GM12878 (cell line): Measurements from ENCODE around the gene ARHGAP40. TPM values are rescaled to one million over a fixed set of nuclear protein-coding genes. Genes with fewer than 3 reads are reported as not detected.

Source experiments
- ATAC-seq: fragments of 200-7000 bp; cut with Tn5 transposase; 3 replicates; pipeline ENCODE4 v1.9.1; 2020; ENCODE audit warnings: mild to moderate bottlenecking, moderate library complexity
- BruUV-seq: library from RNA; stranded (reverse); fragments of 400-500 nt; replicated peaks from 2 replicates; lab custom pipeline; 2021; lab: Mats Ljungman, UMichigan
- CTCF ChIA-PET: fragments of 300-600 bp; sonication (Branson Sonifier 250); formaldehyde crosslinking; extraction: SDS; loops from one replicate; lab custom pipeline; 2021; ENCODE audit warnings: inconsistent platforms; lab: Yijun Ruan, JAX
- POLR2A ChIA-PET: fragments of 350-600 bp; formaldehyde crosslinking; extraction: SDS; loops from one replicate; lab custom pipeline; 2021; ENCODE audit warnings: inconsistent platforms; lab: Charles Lee
- RAD21 ChIA-PET: fragments of 300-600 bp; sonication (Branson Sonifier 250); formaldehyde crosslinking; loops from one replicate; lab custom pipeline; 2023; ENCODE audit warnings: antibody characterized with exemption; ENCODE audit not compliant: unreplicated experiment; lab: Charles Lee
- SMC1A ChIA-PET: fragments of 300-600 bp; sonication (Branson Sonifier 250); formaldehyde crosslinking; loops from one replicate; lab custom pipeline; 2023; ENCODE audit not compliant: unreplicated experiment, uncharacterized antibody; lab: Charles Lee
- DNase-seq: peaks from one replicate; pipeline ENCODE4 v3.0.0-alpha.2; 2011; ENCODE audit warnings: low read depth, low spot score
- FAIRE-seq: peaks from 3 replicates; lab custom pipeline; 2011; peaks lifted over from hg19 to GRCh38; lab: Jason Lieb, UNC
- H2AFZ ChIP-seq: 2 replicates; pipeline ENCODE4 v1.6.0; 2011; ENCODE audit warnings: low read depth, low read length, control low read depth; ENCODE audit not compliant: control insufficient read depth
- H3K27ac ChIP-seq: 2 replicates; pipeline ENCODE4 v1.5.1; 2011; ENCODE audit warnings: control low read depth; ENCODE audit not compliant: control insufficient read depth, insufficient read depth
- H3K27me3 ChIP-seq, 2 experiments: replicated peaks in 1 of 2; 2 replicates each; pipeline versions ENCODE4 v1.6.0 to v1.6.1; 2011; ENCODE audit warnings: low read length in 1 of 2; ENCODE audit not compliant: control insufficient read depth in 2 of 2, insufficient read depth in 2 of 2
- H3K36me3 ChIP-seq, 2 experiments: 2 replicates each; pipeline ENCODE4 v1.5.1; 2011; ENCODE audit warnings: low read length in 1 of 2; ENCODE audit not compliant: control insufficient read depth in 2 of 2, insufficient read depth in 2 of 2
- H3K4me1 ChIP-seq: 2 replicates; pipeline ENCODE4 v1.6.1; 2011; ENCODE audit warnings: mild to moderate bottlenecking, low read length, moderate library complexity, mixed read lengths; ENCODE audit not compliant: control insufficient read depth, insufficient read depth
- H3K4me2 ChIP-seq: 2 replicates; pipeline ENCODE4 v1.6.0; 2011; ENCODE audit warnings: control low read depth; ENCODE audit not compliant: control insufficient read depth, insufficient read depth
- H3K4me3 ChIP-seq: fragments of 200-600 bp; sonication (generic); 2 replicates; pipeline ENCODE4 v1.5.1; 2016
- H3K79me2 ChIP-seq: 2 replicates; pipeline ENCODE4 v1.6.0; 2011; ENCODE audit warnings: low read length; ENCODE audit not compliant: control insufficient read depth, insufficient read depth
- H3K9ac ChIP-seq: 2 replicates; pipeline ENCODE4 v1.8.0; 2011; ENCODE audit warnings: low read length, control low read depth, mixed read lengths; ENCODE audit not compliant: control insufficient read depth, insufficient read depth
- H3K9me3 ChIP-seq: replicated peaks from 3 replicates; pipeline ENCODE4 v1.5.1; 2011; ENCODE audit warnings: mild to moderate bottlenecking, low read length; ENCODE audit not compliant: control insufficient read depth, insufficient read depth
- H4K20me1 ChIP-seq: 2 replicates; pipeline ENCODE4 v1.6.0; 2011; ENCODE audit not compliant: control insufficient read depth, insufficient read depth
- BHLHE40 ChIP-seq, 2 experiments: fragments of 450-650 bp in 1 of 2; IDR thresholded peaks; 2 replicates each; pipeline ENCODE4 v1.6.1; 2011 to 2017; ENCODE audit warnings: low read depth in 2 of 2, borderline replicate concordance in 1 of 2, improper control_type of control experiment in 1 of 2, low read length in 1 of 2, mild to moderate bottlenecking in 1 of 2
- KDM1A ChIP-seq: fragments of 200-600 bp; sonication (generic); IDR thresholded peaks from 2 replicates; pipeline ENCODE4 v1.6.1; 2016; ENCODE audit warnings: borderline replicate concordance
- SMARCA5 ChIP-seq: fragments of 450-650 bp; IDR thresholded peaks from 2 replicates; pipeline ENCODE4 v1.6.1; 2017; ENCODE audit warnings: mild to moderate bottlenecking
- TARDBP ChIP-seq: IDR thresholded peaks from 2 replicates; pipeline ENCODE4 v1.6.1; 2016; ENCODE audit warnings: borderline replicate concordance
- TCF7 ChIP-seq: IDR thresholded peaks from 2 replicates; pipeline ENCODE4 v1.6.1; 2014; ENCODE audit warnings: antibody characterized with exemption, borderline replicate concordance
- WRNIP1 ChIP-seq: IDR thresholded peaks from 2 replicates; pipeline ENCODE4 v1.6.1; 2011; ENCODE audit warnings: low read depth, low read length, improper control_type of control experiment, borderline replicate concordance
- ZBTB33 ChIP-seq: fragments of 450-650 bp; IDR thresholded peaks from 2 replicates; pipeline ENCODE4 v1.6.1; 2017; ENCODE audit warnings: mild to moderate bottlenecking
- ZNF274 ChIP-seq: IDR thresholded peaks from one replicate; pipeline ENCODE4 v1.8.0; 2011; ENCODE audit not compliant: insufficient read length, insufficient read depth
- WGBS: methylation state at CpG from one replicate; pipeline ENCODE4 v1.1.6; 2016; ENCODE audit warnings: low lambda C conversion rate; ENCODE audit not compliant: insufficient replicate concordance, insufficient coverage; ENCODE audit errors: missing lambda C conversion rate; 5-methylcytosine and 5-hydroxymethylcytosine counted together
- in situ Hi-C: fragments of 300-500 bp; cut with MboI; formaldehyde crosslinking; loops from 9 replicates; pipeline ENCODE4 v1.14.3; 2018; ENCODE audit warnings: mixed read lengths
- intact Hi-C: fragments of 100-400 bp; cut with micrococcal nuclease; formaldehyde crosslinking; loops from one replicate; pipeline ENCODE4 v1.14.2; 2022; ENCODE audit not compliant: unreplicated experiment
- polyA plus RNA-seq, 11 experiments: library from polyadenylated mRNA; depleted of rRNA in 4 of 11; unstranded in 6 of 11; stranded (reverse) in 5 of 11; fragments of >200 nt; fragmentation: Nextera tagmentation in 4 of 11; fragmentation: Illumina TruSeq in 1 of 11; extraction: Ambion mirVana in 4 of 11; extraction: Trizol in 1 of 11; gene quantifications; 1 replicate in 1 of 11; 2 replicates in 10 of 11; pipeline versions ENCODE4 v1.2.1 to v1.2.3, GENCODE V29; 2011 to 2016; ENCODE audit warnings: inconsistent platforms in 2 of 11, missing spikeins in 2 of 11, low read depth in 1 of 11
- total RNA-seq, 4 experiments: library from RNA; depleted of rRNA in 3 of 4; stranded (reverse); fragments of >200 nt in 3 of 4; fragmentation: Illumina TruSeq in 1 of 4; extraction: Trizol in 1 of 4; gene quantifications; 2 replicates each; pipeline versions ENCODE4 v1.2.1 to v1.2.3, GENCODE V29; 2013 to 2021
- TF ChIP-seq, protein P1 (sequence below): fragments of 450-650 bp; IDR thresholded peaks from 2 replicates; pipeline ENCODE4 v1.6.1; 2016; ENCODE audit warnings: mild to moderate bottlenecking

The ARHGAP40 gene
- total and polyA plus RNA-seq, 10 of the 15 experiments (the other 5 are each of a cell fraction or from before 2014, with no cell fraction given), result 0.06 to 0.07 TPM; not detected in 8

DNA sequence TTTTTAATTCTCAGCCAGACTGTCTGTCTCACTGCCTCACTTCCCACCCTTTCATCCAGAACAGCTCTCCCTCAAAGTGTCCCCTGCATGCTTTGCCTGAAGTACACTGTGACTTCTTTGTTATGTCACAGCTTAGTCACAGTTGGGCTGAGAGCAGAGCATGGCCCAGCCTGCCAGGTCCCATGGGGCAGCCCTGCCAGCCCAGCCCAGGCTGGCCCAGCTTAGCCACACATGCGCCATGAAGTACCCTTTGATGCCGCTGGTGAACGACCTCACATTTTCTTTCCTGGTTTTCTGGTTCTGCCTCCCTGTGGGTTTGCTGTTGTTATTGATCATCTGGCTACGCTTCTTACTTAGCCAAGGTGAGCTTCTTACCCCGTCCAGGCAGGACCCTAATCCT lies 20.6 kb upstream of the ARHGAP40 start, which contains the start of gene ADIG:
TSS of gene ADIG (plus strand) at position 185 of the 400 bp plus-strand sequence. CDS start at position 239, 54 bp downstream.
- peaks cover 0 to 2% of the 10 kb centered on the region in 2 experiments; a peak in 2 of 4 replicates for H3K27me3 ChIP-seq
- no peaks in the 10 kb centered on the region for H3K9me3 ChIP-seq
- no peaks in the 10 kb centered on the region for H3K4me1 ChIP-seq
- H4K20me1 ChIP-seq, result no peaks in the 10 kb centered on the region
- H3K36me3 ChIP-seq, result peaks cover 1 to 2% of the 10 kb centered on the region in 2 experiments; a peak in 2 of 4 replicates
- ChIA-PET POLR2A (no interaction called here), SMC1A (interaction anchor here (0.7 kb wide), 1 partner anchor 17 kb away, joined by 3 read pairs; no protein-coding TSS in a partner anchor), CTCF (interaction anchor here (0.7 to 1.0 kb wide), 2 partner anchors 9 to 28 kb away, joined by 3 read pairs; no protein-coding TSS in a partner anchor), RAD21 (no interaction called here)
- H3K27ac ChIP-seq, result no peak within 1 kb of the TSS
- peak; percentile 40 for ATAC-seq
- in situ Hi-C loops, result no loop called here
- H2AFZ ChIP-seq, result no peak within 1 kb of the TSS
- FAIRE-seq, result no peak
- no peak for DNase-seq
- BruUV-seq, result no TSS peak
- no peak within 1 kb of the TSS for H3K4me3 ChIP-seq
- H3K79me2 ChIP-seq, result no peaks in the 10 kb centered on the region
- no peak within 1 kb of the TSS for H3K4me2 ChIP-seq
- no peak within 1 kb of the TSS for H3K9ac ChIP-seq
- WGBS, result 84% methylated on average over 5 of the region's 5 CpGs
- intact Hi-C loops, result no loop called here
- TF ChIP-seq ZBTB33, result no peak
- TF ChIP-seq BHLHE40 (IDR thresholded peaks at IDR 0.05; ENCODE audit: borderline replicate concordance in 1 of 2, low read depth in 2 of 2, low read length in 1 of 2), result no peak
- no peak for TF ChIP-seq WRNIP1
- TF ChIP-seq TARDBP, result no peak
- TF ChIP-seq SMARCA5, result no peak
- no peak for TF ChIP-seq KDM1A
- no peak for TF ChIP-seq TCF7
- no peak for TF ChIP-seq ZNF274
- TF ChIP-seq, protein P1, sequence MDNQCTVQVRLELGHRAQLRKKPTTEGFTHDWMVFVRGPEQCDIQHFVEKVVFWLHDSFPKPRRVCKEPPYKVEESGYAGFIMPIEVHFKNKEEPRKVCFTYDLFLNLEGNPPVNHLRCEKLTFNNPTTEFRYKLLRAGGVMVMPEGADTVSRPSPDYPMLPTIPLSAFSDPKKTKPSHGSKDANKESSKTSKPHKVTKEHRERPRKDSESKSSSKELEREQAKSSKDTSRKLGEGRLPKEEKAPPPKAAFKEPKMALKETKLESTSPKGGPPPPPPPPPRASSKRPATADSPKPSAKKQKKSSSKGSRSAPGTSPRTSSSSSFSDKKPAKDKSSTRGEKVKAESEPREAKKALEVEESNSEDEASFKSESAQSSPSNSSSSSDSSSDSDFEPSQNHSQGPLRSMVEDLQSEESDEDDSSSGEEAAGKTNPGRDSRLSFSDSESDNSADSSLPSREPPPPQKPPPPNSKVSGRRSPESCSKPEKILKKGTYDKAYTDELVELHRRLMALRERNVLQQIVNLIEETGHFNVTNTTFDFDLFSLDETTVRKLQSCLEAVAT, result no peak
